Loucy (cell line): ENCODE results near the gene ASB16.

Experiments used
- H2AFZ ChIP-seq: fragments of 200-600 bp; sonication (generic); 2 replicates; pipeline ENCODE4 v1.6.0; 2016; ENCODE audit warnings: antibody characterized with exemption, mild to moderate bottlenecking, low read length, moderate library complexity
- H3F3A ChIP-seq: fragments of 200-600 bp; 2 replicates; pipeline ENCODE4 v1.6.0; 2016; ENCODE audit warnings: antibody characterized with exemption, low read depth, mild to moderate bottlenecking
- H3K27me3 ChIP-seq: fragments of 200-600 bp; sonication (generic); 2 replicates; pipeline ENCODE4 v1.6.1; 2014; ENCODE audit warnings: low read length, mild to moderate bottlenecking; ENCODE audit not compliant: insufficient read depth, poor library complexity, severe bottlenecking
- H3K36me3 ChIP-seq: fragments of 200-600 bp; sonication (generic); 2 replicates; pipeline ENCODE4 v1.6.1; 2016; ENCODE audit warnings: low read length; ENCODE audit not compliant: insufficient read depth
- H3K4me1 ChIP-seq: fragments of 200-600 bp; sonication (generic); 2 replicates; pipeline ENCODE4 v1.5.1; 2014; ENCODE audit warnings: low read length, mild to moderate bottlenecking; ENCODE audit not compliant: insufficient read depth, poor library complexity, severe bottlenecking
- H3K4me2 ChIP-seq: fragments of 200-600 bp; sonication (generic); 2 replicates; pipeline ENCODE4 v1.6.0; 2014; ENCODE audit warnings: antibody characterized with exemption, low read length, low read depth, mild to moderate bottlenecking; ENCODE audit not compliant: poor library complexity, severe bottlenecking
- H3K4me3 ChIP-seq: fragments of 200-600 bp; sonication (generic); 2 replicates; pipeline ENCODE4 v1.5.1; 2014; ENCODE audit warnings: low read length, mild to moderate bottlenecking, mixed read lengths; ENCODE audit not compliant: poor library complexity, severe bottlenecking
- H3K79me2 ChIP-seq: fragments of 200-600 bp; sonication (generic); 2 replicates; pipeline ENCODE4 v1.6.1; 2014; ENCODE audit warnings: low read length; ENCODE audit not compliant: insufficient read depth
- H3K9ac ChIP-seq: fragments of 200-600 bp; sonication (generic); 2 replicates; pipeline ENCODE4 v1.6.0; 2014; ENCODE audit warnings: mild to moderate bottlenecking, low read depth, low read length, moderate library complexity; ENCODE audit not compliant: poor library complexity, severe bottlenecking
- H3K9me2 ChIP-seq: fragments of 200-600 bp; sonication (generic); replicated peaks from 2 replicates; pipeline ENCODE4 v1.6.1; 2016; ENCODE audit warnings: low read depth, low read length, mixed read lengths
- H3K9me3 ChIP-seq: fragments of 200-600 bp; sonication (generic); 2 replicates; pipeline ENCODE4 v1.6.1; 2014; ENCODE audit warnings: mild to moderate bottlenecking, antibody characterized with exemption, low read length, low read depth; ENCODE audit not compliant: insufficient read depth
- H4K20me1 ChIP-seq: fragments of 200-600 bp; sonication (generic); 2 replicates; pipeline ENCODE4 v1.6.0; 2014; ENCODE audit warnings: antibody characterized with exemption, low read length, mild to moderate bottlenecking; ENCODE audit not compliant: insufficient read depth, poor library complexity, severe bottlenecking
- CTCF ChIP-seq: fragments of 200-600 bp; sonication (generic); conservative IDR thresholded peaks from 2 replicates; pipeline ENCODE4 v1.5.1; 2014; ENCODE audit warnings: mild to moderate bottlenecking, antibody characterized with exemption, low read length
- EZH2phosphoT487 ChIP-seq: fragments of 200-600 bp; IDR thresholded peaks from 2 replicates; pipeline ENCODE4 v1.6.1; 2018; ENCODE audit warnings: antibody characterized with exemption, mild to moderate bottlenecking, moderate library complexity, borderline replicate concordance

Gene ASB16

GRCh38 chr17:44221084-44221861 lies 50.8 kb downstream of the ASB16 start:
- TF ChIP-seq CTCF (no peak; the same call in 1 of the 2 replicates), EZH2phosphoT487 (no peak)
- H3K9ac ChIP-seq, result peak overlapping the region; percentile 98
- H2AFZ ChIP-seq, result peak overlapping the region; percentile 32; the same call in 1 of the 2 replicates
- H3F3A ChIP-seq, result no peaks in the 10 kb centered on the region
- H3K4me2 ChIP-seq, result peak overlapping the region; percentile 89
- peaks cover 19% of the 10 kb centered on the region for H4K20me1 ChIP-seq
- H3K9me2 ChIP-seq, result no peaks in the 10 kb centered on the region
- peaks cover 46% of the 10 kb centered on the region for H3K79me2 ChIP-seq
- no peaks in the 10 kb centered on the region for H3K9me3 ChIP-seq
- H3K27me3 ChIP-seq, result peaks cover 5% of the 10 kb centered on the region
- H3K4me1 ChIP-seq, result peaks cover 29% of the 10 kb centered on the region
- peak overlapping the region; percentile 100 for H3K4me3 ChIP-seq
- H3K36me3 ChIP-seq, result peaks cover 6% of the 10 kb centered on the region; the same call in 1 of the 2 replicates

GRCh38 chr17:44221862-44222111 lies 51.3 kb downstream of the ASB16 start:
- H3F3A ChIP-seq, result no peaks in the 10 kb centered on the region
- peaks cover 24% of the 10 kb centered on the region for H3K4me1 ChIP-seq
- peaks cover 14% of the 10 kb centered on the region for H4K20me1 ChIP-seq
- H3K9me3 ChIP-seq, result no peaks in the 10 kb centered on the region
- H3K9ac ChIP-seq, result peak overlapping the region; percentile 98
- H3K79me2 ChIP-seq, result peaks cover 41% of the 10 kb centered on the region
- peaks cover 5% of the 10 kb centered on the region for H3K27me3 ChIP-seq
- peak overlapping the region; percentile 100 for H3K4me3 ChIP-seq
- TF ChIP-seq CTCF, result no peak
- peak overlapping the region; percentile 32; the same call in 1 of the 2 replicates for H2AFZ ChIP-seq
- H3K9me2 ChIP-seq, result no peaks in the 10 kb centered on the region
- H3K36me3 ChIP-seq, result peaks cover under 1% of the 10 kb centered on the region; the same call in 1 of the 2 replicates
- peak overlapping the region; percentile 89 for H3K4me2 ChIP-seq

- H3K9ac ChIP-seq, result peak overlapping the region; percentile 98
- no peaks in the 10 kb centered on the region for H3K9me3 ChIP-seq
- peak; percentile 24; the same call in 1 of the 2 replicates for TF ChIP-seq CTCF
- TF ChIP-seq EZH2phosphoT487, result no peak
- H4K20me1 ChIP-seq, result peaks cover 10% of the 10 kb centered on the region
- H3K4me1 ChIP-seq, result peaks cover 19% of the 10 kb centered on the region
- no peak overlapping the region for H2AFZ ChIP-seq
- H3K9me2 ChIP-seq, result no peaks in the 10 kb centered on the region
- H3K27me3 ChIP-seq, result peaks cover 5% of the 10 kb centered on the region
- H3K4me2 ChIP-seq, result peak overlapping the region; percentile 89
- H3F3A ChIP-seq, result no peaks in the 10 kb centered on the region
- H3K36me3 ChIP-seq, result no peaks in the 10 kb centered on the region
- peaks cover 36% of the 10 kb centered on the region for H3K79me2 ChIP-seq
- peak overlapping the region; percentile 100 for H3K4me3 ChIP-seq
These were observed 51.8 kb downstream of the ASB16 start for GRCh38 chr17:44222112-44222869.
